Effector memory CD8-positive, alpha-beta T cell (primary cell): ENCODE measurements around the gene PIK3C2G.

Experiments used
- ATAC-seq: fragments of 150-1000 bp; cut with Tn5 transposase; replicated peaks from 2 replicates; pipeline ENCODE4 v1.10.0; 2021; ENCODE audit warnings: mild to moderate bottlenecking, moderate library complexity
- DNase-seq, 3 experiments: peaks; one replicate each; pipeline ENCODE4 v3.0.0; 2021
- H3K27ac Mint-ChIP-seq, 2 donors: one replicate each; pipeline ENCODE4 v1.8.0; 2022; ENCODE audit warnings: mild to moderate bottlenecking in 2 of 2, mixed read lengths in 2 of 2, moderate library complexity in 2 of 2
- H3K27me3 Mint-ChIP-seq, 2 donors: one replicate each; pipeline ENCODE4 v1.8.0; 2022; ENCODE audit warnings: mixed read lengths in 2 of 2
- H3K36me3 Mint-ChIP-seq: one replicate; pipeline ENCODE4 v1.8.0; 2022; ENCODE audit warnings: mild to moderate bottlenecking, moderate library complexity, mixed read lengths; ENCODE audit not compliant: insufficient read depth
- H3K4me1 Mint-ChIP-seq, 2 donors: one replicate each; pipeline ENCODE4 v1.8.0; 2022; ENCODE audit warnings: low read depth in 2 of 2, mixed read lengths in 2 of 2
- H3K4me3 Mint-ChIP-seq, 2 donors: one replicate each; pipeline ENCODE4 v1.8.0; 2022; ENCODE audit warnings: mild to moderate bottlenecking in 2 of 2, mixed read lengths in 2 of 2, moderate library complexity in 2 of 2
- H3K9me3 Mint-ChIP-seq, 2 donors: one replicate each; pipeline ENCODE4 v1.8.0; 2022; ENCODE audit warnings: mixed read lengths in 2 of 2

The PIK3C2G gene

DNA sequence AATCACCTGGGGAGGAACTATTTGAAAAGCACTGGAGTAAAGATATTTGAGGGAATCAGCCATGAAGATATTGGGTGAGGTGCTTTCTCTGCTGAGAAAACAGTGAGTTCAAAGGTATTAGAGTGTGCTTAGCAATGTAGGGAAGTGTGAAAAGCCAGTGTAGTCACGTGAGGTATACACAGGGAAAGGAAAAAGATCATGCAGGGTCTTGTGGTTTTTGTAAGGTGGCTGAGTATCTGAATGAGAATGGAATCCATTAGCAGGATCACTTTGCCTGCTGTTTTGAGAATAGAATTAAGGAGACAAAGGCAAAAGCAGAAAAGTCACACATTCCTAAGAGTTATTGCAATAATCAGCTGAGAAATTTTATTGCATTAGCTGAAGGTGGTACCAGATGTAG, 193.0 kb downstream of the PIK3C2G start:
- ATAC-seq (no peak), DNase-seq (no peak)
- H3K27me3 Mint-ChIP-seq, result no peaks in the 10 kb centered on the region
- H3K9me3 Mint-ChIP-seq, result peaks cover 0 to 10% of the 10 kb centered on the region in 2 donors
- H3K36me3 Mint-ChIP-seq, result no peaks in the 10 kb centered on the region
- H3K4me3 Mint-ChIP-seq, result no peak overlapping the region
- H3K4me1 Mint-ChIP-seq, result no peaks in the 10 kb centered on the region
- no peak overlapping the region for H3K27ac Mint-ChIP-seq

GRCh38 chr12:18456344-18456743, 195.0 kb downstream of the PIK3C2G start:
- no peaks in the 10 kb centered on the region for H3K4me1 Mint-ChIP-seq
- H3K27ac Mint-ChIP-seq, result no peak overlapping the region
- DNase-seq (no peak), ATAC-seq (no peak)
- H3K4me3 Mint-ChIP-seq, result no peak overlapping the region
- H3K9me3 Mint-ChIP-seq, result peaks cover 0 to 8% of the 10 kb centered on the region in 2 donors
- no peaks in the 10 kb centered on the region for H3K27me3 Mint-ChIP-seq
- H3K36me3 Mint-ChIP-seq, result no peaks in the 10 kb centered on the region

- H3K36me3 Mint-ChIP-seq, result no peaks in the 10 kb centered on the region
- ATAC-seq (no peak), DNase-seq (no peak)
- no peaks in the 10 kb centered on the region for H3K4me1 Mint-ChIP-seq
- no peaks in the 10 kb centered on the region for H3K27me3 Mint-ChIP-seq
- no peak overlapping the region for H3K4me3 Mint-ChIP-seq
- peaks cover 0 to 11% of the 10 kb centered on the region in 2 donors for H3K9me3 Mint-ChIP-seq
- no peak overlapping the region for H3K27ac Mint-ChIP-seq
These were observed 196.0 kb downstream of the PIK3C2G start for GRCh38 chr12:18457362-18457761.

DNA sequence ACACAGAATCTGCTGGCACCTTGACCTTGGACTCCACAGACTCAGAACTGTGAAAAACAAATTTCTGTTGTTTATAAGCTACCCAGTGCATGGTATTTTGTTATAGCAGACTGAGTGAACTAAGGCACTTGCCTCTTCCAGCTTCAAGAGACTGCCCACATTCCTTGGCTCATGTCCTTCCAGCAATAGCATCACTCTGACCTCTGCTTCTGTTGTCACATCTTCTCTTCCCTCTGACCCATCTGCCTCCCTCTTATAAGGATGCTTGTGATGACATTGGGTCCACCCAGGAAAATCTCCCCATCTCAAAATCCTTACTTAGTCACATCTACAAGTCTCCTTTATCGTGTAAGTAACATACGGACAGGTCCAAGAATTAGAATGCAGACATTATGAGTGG, 200.4 kb downstream of the PIK3C2G start:
- no peaks in the 10 kb centered on the region for H3K4me1 Mint-ChIP-seq
- ATAC-seq, result no peak

DNA sequence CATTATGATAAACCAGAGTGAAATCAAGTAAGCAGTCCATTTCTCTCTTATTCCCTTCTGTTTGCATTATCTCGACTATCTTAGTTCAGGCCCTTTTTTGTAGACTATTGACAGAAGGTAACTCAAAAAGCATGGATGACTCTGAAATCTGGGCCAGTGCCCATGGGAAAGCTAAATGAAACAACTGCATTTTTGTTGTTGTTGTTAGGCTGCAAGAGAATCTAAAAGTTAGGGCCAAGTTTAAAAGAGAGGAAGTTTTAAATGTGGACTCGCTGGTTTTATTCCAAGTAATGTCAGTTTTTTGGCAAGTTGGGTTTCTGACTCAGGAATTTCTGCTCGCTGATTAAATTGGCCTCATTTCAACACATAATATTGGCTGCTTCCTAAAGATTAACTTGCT, 201.1 kb downstream of the PIK3C2G start:
- H3K4me1 Mint-ChIP-seq, result no peaks in the 10 kb centered on the region

More for the DNA sequence above, 200.4 kb downstream of the PIK3C2G start:
- H3K9me3 Mint-ChIP-seq, result peaks cover 0 to 10% of the 10 kb centered on the region in 2 donors
- H3K27ac Mint-ChIP-seq, result no peak overlapping the region
- H3K36me3 Mint-ChIP-seq, result no peaks in the 10 kb centered on the region
- no peak for DNase-seq
- H3K27me3 Mint-ChIP-seq, result no peaks in the 10 kb centered on the region
- H3K4me3 Mint-ChIP-seq, result no peak overlapping the region

GRCh38 chr12:18467620-18468245, 206.4 kb downstream of the PIK3C2G start:
- ATAC-seq (no peak), DNase-seq (no peak)
- Mint-ChIP-seq H3K9me3 (peaks cover 0 to 3% of the 10 kb centered on the region in 2 donors), H3K36me3 (no peaks in the 10 kb centered on the region), H3K27ac (no peak overlapping the region), H3K4me3 (no peak overlapping the region), H3K4me1 (no peaks in the 10 kb centered on the region), H3K27me3 (no peaks in the 10 kb centered on the region)

More for the DNA sequence above, 201.1 kb downstream of the PIK3C2G start:
- H3K9me3 Mint-ChIP-seq, result peaks cover 0 to 8% of the 10 kb centered on the region in 2 donors
- DNase-seq, result no peak
- H3K27me3 Mint-ChIP-seq, result no peaks in the 10 kb centered on the region
- no peak overlapping the region for H3K27ac Mint-ChIP-seq
- H3K36me3 Mint-ChIP-seq, result no peaks in the 10 kb centered on the region
- no peak for ATAC-seq
- no peak overlapping the region for H3K4me3 Mint-ChIP-seq

GRCh38 chr12:18468246-18469075, 207.1 kb downstream of the PIK3C2G start:
- no peaks in the 10 kb centered on the region for H3K27me3 Mint-ChIP-seq
- H3K4me1 Mint-ChIP-seq, result no peaks in the 10 kb centered on the region
- no peaks in the 10 kb centered on the region for H3K36me3 Mint-ChIP-seq
- peaks cover 0 to 3% of the 10 kb centered on the region in 2 donors for H3K9me3 Mint-ChIP-seq
- ATAC-seq (no peak), DNase-seq (no peak)
- no peak overlapping the region for H3K27ac Mint-ChIP-seq
- no peak overlapping the region for H3K4me3 Mint-ChIP-seq

DNA sequence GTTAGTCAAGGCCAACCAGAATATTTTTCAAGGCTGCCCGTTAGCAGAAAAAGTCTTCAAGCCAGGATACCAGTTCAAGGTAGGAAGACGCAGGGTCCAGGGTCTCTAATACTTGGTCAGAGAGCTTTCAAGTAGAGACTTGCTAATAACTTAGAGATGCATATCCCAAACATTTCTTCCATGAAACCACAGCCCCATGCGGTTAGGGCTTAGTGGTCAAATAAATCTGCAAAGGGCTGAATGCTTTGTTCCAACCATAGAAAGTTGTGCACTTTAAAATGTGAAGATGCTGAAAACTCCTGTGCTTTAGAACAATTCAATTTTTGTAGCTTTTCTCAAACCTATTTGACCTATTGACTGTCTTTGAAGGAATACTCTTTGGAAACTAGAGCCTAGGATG, 208.9 kb downstream of the PIK3C2G start:
- no peaks in the 10 kb centered on the region for H3K36me3 Mint-ChIP-seq
- ATAC-seq (no peak), DNase-seq (no peak)
- no peaks in the 10 kb centered on the region for H3K9me3 Mint-ChIP-seq
- H3K27ac Mint-ChIP-seq, result no peak overlapping the region
- no peak overlapping the region for H3K4me3 Mint-ChIP-seq
- H3K4me1 Mint-ChIP-seq, result no peaks in the 10 kb centered on the region
- H3K27me3 Mint-ChIP-seq, result no peaks in the 10 kb centered on the region

- peaks cover 0 to 3% of the 10 kb centered on the region in 2 donors for H3K9me3 Mint-ChIP-seq
- DNase-seq (no peak), ATAC-seq (no peak)
- no peaks in the 10 kb centered on the region for H3K36me3 Mint-ChIP-seq
- no peak overlapping the region for H3K4me3 Mint-ChIP-seq
- H3K27ac Mint-ChIP-seq, result no peak overlapping the region
- H3K27me3 Mint-ChIP-seq, result no peaks in the 10 kb centered on the region
- no peaks in the 10 kb centered on the region for H3K4me1 Mint-ChIP-seq
These were observed 211.0 kb downstream of the PIK3C2G start for GRCh38 chr12:18472304-18472703.

DNA sequence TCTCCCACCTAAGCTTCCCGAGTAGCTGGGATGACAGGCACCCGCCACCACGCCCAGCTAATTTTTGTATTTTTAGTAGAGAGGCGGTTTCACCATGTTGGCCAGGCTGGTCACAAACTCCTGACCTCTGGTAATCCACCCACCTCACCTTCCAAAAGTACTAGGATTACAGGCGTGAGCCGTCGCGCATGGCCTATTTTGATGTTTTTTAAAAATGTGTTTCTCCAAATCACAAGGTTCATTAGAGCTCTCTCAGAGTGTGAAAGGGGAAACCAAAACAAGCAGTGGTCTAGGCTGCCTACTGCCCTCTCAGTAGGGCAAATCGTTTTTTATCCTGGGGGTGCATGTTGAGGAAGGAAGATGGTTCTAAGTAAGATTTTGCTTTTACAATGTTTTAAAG, 211.5 kb downstream of the PIK3C2G start:
- Mint-ChIP-seq H3K27me3 (no peaks in the 10 kb centered on the region), H3K9me3 (peaks cover 0 to 3% of the 10 kb centered on the region in 2 donors), H3K4me1 (no peaks in the 10 kb centered on the region), H3K36me3 (no peaks in the 10 kb centered on the region), H3K4me3 (no peak overlapping the region), H3K27ac (no peak overlapping the region)
- ATAC-seq, result no peak
- DNase-seq, result no peak

- Mint-ChIP-seq H3K36me3 (no peaks in the 10 kb centered on the region), H3K27ac (no peak overlapping the region), H3K4me1 (no peaks in the 10 kb centered on the region), H3K27me3 (no peaks in the 10 kb centered on the region), H3K9me3 (peaks cover 0 to 3% of the 10 kb centered on the region in 2 donors), H3K4me3 (no peak overlapping the region)
- ATAC-seq (no peak), DNase-seq (no peak)
These were observed 215.5 kb downstream of the PIK3C2G start for GRCh38 chr12:18476861-18477260.

DNA sequence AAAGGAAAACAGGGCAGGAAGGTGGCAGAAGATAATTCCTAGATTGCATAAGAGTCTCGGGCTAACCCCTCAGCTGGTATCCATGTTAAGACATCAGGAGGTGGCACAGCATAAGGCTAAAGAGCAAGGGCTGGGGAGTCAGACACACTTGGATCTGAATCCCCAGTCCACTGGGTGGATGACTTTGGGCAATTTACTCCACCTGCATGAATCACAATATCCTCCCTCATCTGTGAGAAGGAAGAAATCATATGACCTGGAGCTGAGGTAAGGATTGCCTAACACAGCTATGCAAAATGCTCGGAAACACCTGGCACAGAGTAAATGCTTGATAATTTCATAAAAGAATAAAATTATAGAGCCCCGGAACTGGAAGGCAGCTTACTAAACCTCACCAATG, 217.9 kb downstream of the PIK3C2G start:
- peaks cover 0 to 3% of the 10 kb centered on the region in 2 donors for H3K9me3 Mint-ChIP-seq
- H3K36me3 Mint-ChIP-seq, result no peaks in the 10 kb centered on the region
- H3K4me3 Mint-ChIP-seq, result no peak overlapping the region
- no peaks in the 10 kb centered on the region for H3K27me3 Mint-ChIP-seq
- H3K27ac Mint-ChIP-seq, result no peak overlapping the region
- H3K4me1 Mint-ChIP-seq, result no peaks in the 10 kb centered on the region
- no peak for DNase-seq
- ATAC-seq, result no peak

DNA sequence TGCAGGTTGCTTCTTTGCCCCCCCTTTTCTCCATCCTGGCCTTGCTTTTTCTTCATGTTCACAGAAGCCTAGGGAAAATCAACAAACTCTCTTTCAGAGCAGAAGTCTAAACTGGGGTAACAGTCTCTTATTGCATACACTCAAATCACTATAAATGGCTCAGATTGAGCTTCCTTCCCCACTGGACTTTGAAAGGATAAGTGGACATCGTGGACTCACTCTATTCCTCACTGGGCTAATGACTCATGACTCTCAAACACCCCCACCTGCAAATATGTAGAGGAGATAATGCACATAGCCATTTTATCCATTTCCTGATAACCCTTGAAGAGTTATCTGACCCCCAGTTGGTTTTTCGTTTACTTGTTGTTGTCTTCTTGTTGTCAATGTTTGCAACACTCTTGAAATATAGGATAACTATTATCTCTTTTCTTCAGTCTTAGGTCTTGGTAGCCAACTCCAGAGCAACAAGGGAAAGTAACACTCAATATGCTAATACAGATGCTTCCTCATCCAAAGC, 221.3 kb downstream of the PIK3C2G start:
- DNase-seq (no peak), ATAC-seq (no peak)
- Mint-ChIP-seq H3K4me3 (no peak overlapping the region), H3K27ac (no peak overlapping the region), H3K9me3 (peaks cover 0 to 1% of the 10 kb centered on the region in 2 donors), H3K36me3 (no peaks in the 10 kb centered on the region), H3K27me3 (no peaks in the 10 kb centered on the region), H3K4me1 (no peaks in the 10 kb centered on the region)
